Activated CD4-positive, CD25-positive, alpha-beta regulatory T cell (primary cell): ENCODE measurements around the gene LRRC51.

Experiments
- DNase-seq, 4 experiments: peaks; one replicate each; lab custom pipeline; 2025; lab: John Stamatoyannopoulos, UW

Gene LRRC51

GRCh38 chr11:72080326-72081183 lies at the start of gene LRRC51, which contains the start of gene NUMA1:
LRRC51 (plus strand) TSS chr11:72080850; CDS start chr11:72089084, 8,234 bp downstream.
NUMA1 (minus strand) TSS chr11:72080542; CDS start chr11:72035943, 44,599 bp downstream.
- peak; percentile 94 to 98 (median 97) for DNase-seq

- DNase-seq: no peak
Observed at GRCh38 chr11:72036687-72037086, 44.0 kb upstream of the LRRC51 start.

- no peak for DNase-seq
Observed at GRCh38 chr11:72037554-72038311, 42.9 kb upstream of the LRRC51 start.

GRCh38 chr11:72038491-72038890 lies 42.2 kb upstream of the LRRC51 start:
- DNase-seq: no peak

GRCh38 chr11:72039031-72039855 lies 41.4 kb upstream of the LRRC51 start:
- no peak for DNase-seq

- DNase-seq: no peak
Observed at GRCh38 chr11:72039856-72040401, 40.7 kb upstream of the LRRC51 start.

GRCh38 chr11:72040491-72041363 lies 39.9 kb upstream of the LRRC51 start:
- DNase-seq: peak in 3 of 4 experiments; percentile 43 to 57 (median 52)

GRCh38 chr11:72041364-72042063 lies 39.1 kb upstream of the LRRC51 start:
- peak in 3 of 4 experiments; percentile 10 to 53 (median 31) for DNase-seq

GRCh38 chr11:72042064-72042745 lies 38.4 kb upstream of the LRRC51 start:
- DNase-seq: no peak

- no peak for DNase-seq
Observed at GRCh38 chr11:72045849-72046248, 34.8 kb upstream of the LRRC51 start.

- DNase-seq: no peak
Observed at GRCh38 chr11:72048766-72049460, 31.7 kb upstream of the LRRC51 start.

GRCh38 chr11:72058416-72059034 lies 22.1 kb upstream of the LRRC51 start:
- no peak for DNase-seq

- no peak for DNase-seq
Observed at GRCh38 chr11:72061739-72062396, 18.8 kb upstream of the LRRC51 start.

- no peak for DNase-seq
Observed at GRCh38 chr11:72066855-72067254, 13.8 kb upstream of the LRRC51 start.

GRCh38 chr11:72067266-72067665 lies 13.4 kb upstream of the LRRC51 start:
- DNase-seq: no peak

GRCh38 chr11:72067676-72068075 lies 13.0 kb upstream of the LRRC51 start:
- no peak for DNase-seq

- DNase-seq: no peak
Observed at GRCh38 chr11:72069200-72069599, 11.4 kb upstream of the LRRC51 start.

GRCh38 chr11:72069787-72070251 lies 10.8 kb upstream of the LRRC51 start:
- DNase-seq: no peak
